ENCODE data around the gene ZNF213.

The ZNF213 gene

GRCh38 chr16:3149630-3150345 is 15.0 kb downstream of the ZNF213 start (continued):
- TF ChIP-seq PRDM2 (tag by site-specific recombination; IDR thresholded peaks at IDR 0.05; ENCODE audit: borderline replicate concordance) (no peak), FEZF1 (tag by site-specific recombination; IDR thresholded peaks at IDR 0.05) (no peak), ELK4 (IDR thresholded peaks at IDR 0.05; ENCODE audit: borderline replicate concordance, low read depth, low read length) (no peak), KLF7 (tag by site-specific recombination; IDR thresholded peaks at IDR 0.05; ENCODE audit: borderline replicate concordance) (peak; percentile 16; the same call in 1 of the 2 replicates), ZNF132 (tag by site-specific recombination; IDR thresholded peaks at IDR 0.05; ENCODE audit: borderline replicate concordance) (no peak), ZBTB1 (tag by site-specific recombination; IDR thresholded peaks at IDR 0.05) (no peak), MYNN (tag by site-specific recombination; IDR thresholded peaks at IDR 0.05; ENCODE audit: borderline replicate concordance) (no peak), ZNF350 (tag by site-specific recombination; IDR thresholded peaks at IDR 0.05) (no peak), ZBTB48 (tag by site-specific recombination; IDR thresholded peaks at IDR 0.05) (no peak), ZNF664 (tag by site-specific recombination; IDR thresholded peaks at IDR 0.05) (no peak), ZBTB7A (tag by site-specific recombination; IDR thresholded peaks at IDR 0.05; ENCODE audit: low read depth) (no peak), KLF1 (tag by site-specific recombination; IDR thresholded peaks at IDR 0.05) (peak; percentile 69), ZNF112 (tag by site-specific recombination; IDR thresholded peaks at IDR 0.05) (no peak), ZBTB11 (tag by site-specific recombination; conservative IDR thresholded peaks at IDR 0.05; ENCODE audit: low read depth) (peak; percentile 24), ZNF610 (tag by site-specific recombination; IDR thresholded peaks at IDR 0.05; ENCODE audit: borderline replicate concordance) (no peak), PBX3 (CRISPR knock-in tag; IDR thresholded peaks at IDR 0.05) (no peak), KLF17 (tag by site-specific recombination; IDR thresholded peaks at IDR 0.05) (peak; percentile 22; the same call in 1 of the 2 replicates), ZNF600 (tag by site-specific recombination; IDR thresholded peaks at IDR 0.05) (peak; percentile 94), ZNF10 (tag by site-specific recombination; IDR thresholded peaks at IDR 0.05) (peak; percentile 74; the same call in 1 of the 2 replicates), ZNF302 (tag by site-specific recombination; IDR thresholded peaks at IDR 0.05; ENCODE audit: low read depth) (no peak), TCF7L2 (IDR thresholded peaks at IDR 0.05; ENCODE audit: borderline replicate concordance, low read depth, low read length) (no peak), ZNF433 (tag by site-specific recombination; IDR thresholded peaks at IDR 0.05; ENCODE audit: low read depth) (no peak), ZNF555 (tag by site-specific recombination; conservative IDR thresholded peaks at IDR 0.05) (no peak)
- TF ChIP-seq, protein P1, sequence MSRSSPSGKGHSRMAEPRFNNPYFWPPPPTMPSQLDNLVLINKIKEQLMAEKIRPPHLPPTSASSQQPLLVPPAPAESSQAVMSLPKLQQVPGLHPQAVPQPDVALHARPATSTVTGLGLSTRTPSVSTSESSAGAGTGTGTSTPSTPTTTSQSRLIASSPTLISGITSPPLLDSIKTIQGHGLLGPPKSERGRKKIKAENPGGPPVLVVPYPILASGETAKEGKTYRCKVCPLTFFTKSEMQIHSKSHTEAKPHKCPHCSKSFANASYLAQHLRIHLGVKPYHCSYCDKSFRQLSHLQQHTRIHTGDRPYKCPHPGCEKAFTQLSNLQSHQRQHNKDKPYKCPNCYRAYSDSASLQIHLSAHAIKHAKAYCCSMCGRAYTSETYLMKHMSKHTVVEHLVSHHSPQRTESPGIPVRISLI (tag by site-specific recombination; IDR thresholded peaks at IDR 0.05): no peak

All from HEK293 (cell line).